Colonic mucosa (tissue), 4 donors: ENCODE results near the gene SLC6A4. TPM values are rescaled to one million over a fixed set of nuclear protein-coding genes. Genes with fewer than 3 reads are reported as not detected.

Source experiments
- DNase-seq: peaks from one replicate; pipeline ENCODE4 v3.0.0-alpha.2; 2020
- H3K27ac ChIP-seq: fragments of 200-600 bp; one replicate; pipeline ENCODE4 v1.8.0; 2021
- H3K27me3 ChIP-seq: fragments of 200-600 bp; one replicate; pipeline ENCODE4 v1.8.0; 2021
- H3K36me3 ChIP-seq: fragments of 200-600 bp; one replicate; pipeline ENCODE4 v1.8.0; 2021
- H3K4me1 ChIP-seq: fragments of 200-600 bp; one replicate; pipeline ENCODE4 v1.8.0; 2021; ENCODE audit warnings: mild to moderate bottlenecking
- H3K4me3 ChIP-seq: fragments of 200-600 bp; one replicate; pipeline ENCODE4 v1.8.0; 2021
- H3K9ac ChIP-seq, 2 donors: one replicate each; pipeline ENCODE4 v1.7.0; 2013; ENCODE audit warnings: control low read depth in 2 of 2, low read depth in 2 of 2, low read length in 2 of 2
- H3K9me3 ChIP-seq: fragments of 200-600 bp; one replicate; pipeline ENCODE4 v1.8.0; 2021
- intact Hi-C: fragments of 100-400 bp; cut with DNase I; formaldehyde crosslinking; loops from one replicate; pipeline ENCODE4 v1.14.1; 2022
- total RNA-seq, 2 donors: library from RNA; stranded (reverse); fragmentation: NEBNext Ultra II Directional in 1 of 2; extraction: Animal tissue kit (Norgen Biotek cat#: 25700) in 1 of 2; gene quantifications; one replicate each; pipeline ENCODE4 v1.2.1, GENCODE V29; 2021
- TF ChIP-seq, protein P1 (sequence below): fragments of 200-600 bp; IDR thresholded peaks from one replicate; pipeline ENCODE4 v1.8.0; 2022; ENCODE audit warnings: antibody characterized with exemption, mild to moderate bottlenecking
- donor health status: healthy.
- donor health status: DM: no; HTN: no; CAD: no.
- donor health status: DM: no; HTN: no; CAD: no.

The SLC6A4 gene
- total RNA-seq, 2 donors from 2014 or later: 0.25 to 0.88 TPM

DNA sequence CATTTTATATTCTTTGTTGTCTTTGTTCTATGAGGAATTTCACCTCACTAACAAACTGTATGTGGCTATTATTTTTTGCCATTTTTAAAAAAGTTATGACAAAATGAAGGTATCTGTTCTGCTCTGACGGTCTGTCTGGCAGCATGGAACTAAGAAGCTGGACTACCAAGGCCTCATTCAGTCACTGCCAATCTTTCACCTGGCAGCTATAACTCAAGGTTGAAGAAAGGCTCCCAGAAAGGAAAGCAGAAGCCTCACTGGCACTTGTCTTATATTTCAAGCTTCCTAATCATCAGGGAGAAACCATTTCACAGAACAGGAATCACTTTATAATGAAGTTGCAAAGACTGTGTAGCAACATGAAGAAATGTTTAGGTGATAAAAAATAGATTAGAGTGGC is 18.7 kb upstream of the SLC6A4 start:
- H3K4me3 ChIP-seq: no peak overlapping the region
- no peaks in the 10 kb centered on the region for H3K9me3 ChIP-seq
- TF ChIP-seq, protein P1, sequence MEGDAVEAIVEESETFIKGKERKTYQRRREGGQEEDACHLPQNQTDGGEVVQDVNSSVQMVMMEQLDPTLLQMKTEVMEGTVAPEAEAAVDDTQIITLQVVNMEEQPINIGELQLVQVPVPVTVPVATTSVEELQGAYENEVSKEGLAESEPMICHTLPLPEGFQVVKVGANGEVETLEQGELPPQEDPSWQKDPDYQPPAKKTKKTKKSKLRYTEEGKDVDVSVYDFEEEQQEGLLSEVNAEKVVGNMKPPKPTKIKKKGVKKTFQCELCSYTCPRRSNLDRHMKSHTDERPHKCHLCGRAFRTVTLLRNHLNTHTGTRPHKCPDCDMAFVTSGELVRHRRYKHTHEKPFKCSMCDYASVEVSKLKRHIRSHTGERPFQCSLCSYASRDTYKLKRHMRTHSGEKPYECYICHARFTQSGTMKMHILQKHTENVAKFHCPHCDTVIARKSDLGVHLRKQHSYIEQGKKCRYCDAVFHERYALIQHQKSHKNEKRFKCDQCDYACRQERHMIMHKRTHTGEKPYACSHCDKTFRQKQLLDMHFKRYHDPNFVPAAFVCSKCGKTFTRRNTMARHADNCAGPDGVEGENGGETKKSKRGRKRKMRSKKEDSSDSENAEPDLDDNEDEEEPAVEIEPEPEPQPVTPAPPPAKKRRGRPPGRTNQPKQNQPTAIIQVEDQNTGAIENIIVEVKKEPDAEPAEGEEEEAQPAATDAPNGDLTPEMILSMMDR: no peak
- H3K27me3 ChIP-seq: no peaks in the 10 kb centered on the region
- DNase-seq: no peak
- H3K9ac ChIP-seq: no peak overlapping the region
- H3K36me3 ChIP-seq: no peaks in the 10 kb centered on the region
- intact Hi-C loops: no loop called here
- no peak overlapping the region for H3K27ac ChIP-seq
- H3K4me1 ChIP-seq: no peaks in the 10 kb centered on the region

DNA sequence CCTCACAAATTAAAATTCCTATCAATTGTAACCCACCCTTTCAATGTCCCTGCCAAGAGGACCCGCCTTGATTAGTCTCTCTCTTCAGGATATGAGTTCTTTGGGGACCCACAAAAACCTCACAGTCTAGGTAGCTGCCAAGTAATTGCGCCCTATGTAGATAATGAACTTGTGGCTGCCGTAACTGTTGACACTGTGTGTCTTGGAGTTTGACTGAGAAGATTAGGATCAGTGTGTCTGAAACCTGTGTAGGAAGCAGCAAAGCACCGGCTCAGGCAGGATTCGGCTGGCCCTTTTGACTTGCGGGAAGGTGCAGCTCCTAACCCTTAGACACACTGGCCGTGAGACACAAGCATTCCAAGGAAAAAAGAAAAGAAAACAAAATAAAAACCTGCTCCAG is 17.8 kb upstream of the SLC6A4 start:
- Histone ChIP-seq H3K9ac (no peak overlapping the region), H3K27me3 (no peaks in the 10 kb centered on the region), H3K9me3 (no peaks in the 10 kb centered on the region), H3K4me1 (no peaks in the 10 kb centered on the region), H3K4me3 (no peak overlapping the region), H3K36me3 (no peaks in the 10 kb centered on the region), H3K27ac (no peak overlapping the region)
- intact Hi-C loops: no loop called here
- TF ChIP-seq, protein P1: no peak
- no peak for DNase-seq

DNA sequence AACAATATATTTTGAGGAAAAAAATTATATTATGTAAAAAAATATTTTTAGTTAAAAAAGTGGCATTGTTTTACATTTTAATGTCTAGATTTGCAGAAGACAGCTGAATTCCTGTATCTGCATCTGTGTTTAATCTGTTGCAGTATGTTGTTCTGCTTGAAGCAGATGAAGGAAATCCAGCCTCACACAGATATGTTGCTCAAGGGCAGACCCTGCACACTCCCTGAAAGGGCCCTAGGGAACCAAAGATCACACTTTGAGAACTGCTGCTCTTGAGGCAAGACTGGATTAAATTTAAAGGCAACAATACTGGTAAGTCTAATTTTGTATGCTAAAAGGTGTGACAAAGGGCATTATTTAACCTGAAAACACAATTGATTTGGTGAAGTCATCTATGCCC is 16.4 kb upstream of the SLC6A4 start:
- no peaks in the 10 kb centered on the region for H3K36me3 ChIP-seq
- no peak overlapping the region for H3K4me3 ChIP-seq
- H3K9me3 ChIP-seq: no peaks in the 10 kb centered on the region
- no peak overlapping the region for H3K9ac ChIP-seq
- H3K27ac ChIP-seq: no peak overlapping the region
- no peak for DNase-seq
- intact Hi-C loops: no loop called here
- H3K4me1 ChIP-seq: no peaks in the 10 kb centered on the region
- no peaks in the 10 kb centered on the region for H3K27me3 ChIP-seq
- TF ChIP-seq, protein P1: no peak

DNA sequence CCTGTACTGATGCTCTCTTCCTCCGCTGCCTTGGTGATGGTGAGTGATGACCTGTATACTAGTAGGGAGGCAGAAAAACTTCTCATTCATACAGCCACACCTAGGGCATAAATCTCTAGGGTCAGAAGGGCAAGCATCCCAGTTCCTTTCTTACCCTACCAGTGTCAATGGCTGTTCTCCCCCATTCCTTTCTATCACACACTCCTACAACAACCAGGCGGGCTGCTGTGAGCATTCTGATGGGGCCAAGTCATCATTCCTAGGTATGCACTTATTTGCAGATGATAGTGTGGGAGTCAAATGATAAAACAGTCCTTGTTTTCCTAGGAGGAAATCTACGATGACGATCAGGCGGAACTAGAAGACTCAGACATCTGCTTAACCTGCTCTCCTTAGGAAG is 14.0 kb upstream of the SLC6A4 start:
- intact Hi-C loops: no loop called here
- Histone ChIP-seq H3K9ac (no peak overlapping the region), H3K36me3 (no peaks in the 10 kb centered on the region), H3K27ac (no peak overlapping the region), H3K9me3 (no peaks in the 10 kb centered on the region), H3K4me3 (no peak overlapping the region), H3K4me1 (no peaks in the 10 kb centered on the region), H3K27me3 (no peaks in the 10 kb centered on the region)
- DNase-seq: no peak
- TF ChIP-seq, protein P1: no peak

DNA sequence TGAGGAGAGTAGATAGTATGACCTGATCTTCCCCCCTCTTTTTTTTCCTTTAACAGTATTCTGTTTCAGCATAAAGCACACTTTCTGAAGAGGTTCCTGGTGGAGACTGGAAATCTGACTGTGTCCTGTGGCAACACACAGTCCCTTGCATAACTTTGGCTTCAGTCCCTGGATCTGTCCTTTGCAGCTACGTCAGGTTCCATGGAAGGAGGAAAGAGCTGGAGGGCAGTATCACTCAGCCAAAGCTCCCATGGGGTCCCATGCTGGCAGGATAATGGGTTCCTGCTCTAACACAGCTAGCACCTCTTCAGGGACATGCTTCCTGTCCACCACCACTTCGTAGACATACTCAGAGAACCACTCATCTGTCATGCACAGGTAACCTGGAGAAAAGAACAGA is 13.3 kb upstream of the SLC6A4 start:
- no peak overlapping the region for H3K4me3 ChIP-seq
- intact Hi-C loops: no loop called here
- H3K27ac ChIP-seq: no peak overlapping the region
- DNase-seq: no peak
- TF ChIP-seq, protein P1: no peak
- no peaks in the 10 kb centered on the region for H3K9me3 ChIP-seq
- H3K27me3 ChIP-seq: no peaks in the 10 kb centered on the region
- no peak overlapping the region for H3K9ac ChIP-seq
- H3K4me1 ChIP-seq: no peaks in the 10 kb centered on the region
- H3K36me3 ChIP-seq: no peaks in the 10 kb centered on the region

DNA sequence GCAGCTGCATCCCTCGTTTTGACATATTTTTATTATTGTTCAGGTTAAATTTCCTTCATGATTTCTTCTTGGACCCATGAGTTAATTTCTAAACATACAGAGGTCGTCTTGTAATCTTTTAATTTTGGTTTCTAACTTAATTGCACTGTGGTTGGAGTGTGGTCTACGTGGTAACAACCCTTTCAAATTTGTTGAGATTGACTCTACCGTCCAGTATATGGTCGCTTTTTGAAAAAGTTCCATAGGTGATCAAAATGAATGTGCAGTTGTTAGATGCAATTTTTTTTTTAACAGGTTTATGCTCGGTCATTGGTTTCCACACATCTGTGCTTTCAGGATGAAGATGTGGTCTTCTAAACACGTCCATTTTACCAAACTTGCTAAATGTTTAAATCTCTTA is 11.0 kb upstream of the SLC6A4 start:
- DNase-seq: no peak
- intact Hi-C loops: no loop called here
- H3K9ac ChIP-seq: no peak overlapping the region
- TF ChIP-seq, protein P1: no peak
- H3K27me3 ChIP-seq: no peaks in the 10 kb centered on the region
- no peaks in the 10 kb centered on the region for H3K4me1 ChIP-seq
- no peaks in the 10 kb centered on the region for H3K9me3 ChIP-seq
- H3K4me3 ChIP-seq: no peak overlapping the region
- H3K36me3 ChIP-seq: no peaks in the 10 kb centered on the region
- no peak overlapping the region for H3K27ac ChIP-seq
